HEK293 (cell line): ENCODE data around the gene THEM5.
A peak's percentile ranks its signal among the peaks of the same experiment; 100 is the strongest.
"Not testable (repeated sequence)": the region's sequence is repeated elsewhere in the genome, so short reads cannot be mapped to it uniquely, and the experiment has no call there.

Experiments used
- CTCF ChIA-PET: fragments of 350-600 bp; formaldehyde crosslinking; extraction: SDS; loops from one replicate; lab custom pipeline; 2021; ENCODE audit warnings: antibody characterized with exemption; lab: Yijun Ruan, JAX
- POLR2A ChIA-PET: fragments of 300-600 bp; formaldehyde crosslinking; extraction: SDS; loops from one replicate; lab custom pipeline; 2020; ENCODE audit warnings: antibody characterized with exemption, inconsistent platforms; lab: Yijun Ruan, JAX
- H3K27ac ChIP-seq: fragments of 200-500 bp; sonication (Bioruptor generic); 2 replicates; pipeline ENCODE4 v1.5.1; 2014; ENCODE audit warnings: low read depth, low read length, control low read depth, inconsistent platforms; ENCODE audit errors: extremely low read depth
- H3K36me3 ChIP-seq, 2 experiments: fragments of 200-500 bp in 1 of 2; sonication (Bioruptor generic) in 1 of 2; 1 replicate in 1 of 2; 2 replicates in 1 of 2; pipeline ENCODE4 v1.5.1; 2014 to 2017; ENCODE audit warnings: inconsistent platforms in 2 of 2, low read length in 2 of 2; ENCODE audit not compliant: control insufficient read depth in 2 of 2, insufficient read depth in 1 of 2
- H3K4me1 ChIP-seq: fragments of 200-500 bp; sonication (Bioruptor generic); 2 replicates; pipeline ENCODE4 v1.5.1; 2014; ENCODE audit warnings: mild to moderate bottlenecking, low read length, inconsistent platforms; ENCODE audit not compliant: control insufficient read depth, insufficient read depth
- H3K4me3 ChIP-seq: 2 replicates; pipeline ENCODE4 v1.5.1; 2011; ENCODE audit warnings: low read depth, mild to moderate bottlenecking, control low read depth, low read length, moderate library complexity
- H3K9me3 ChIP-seq: fragments of 200-500 bp; sonication (Bioruptor generic); 2 replicates; pipeline ENCODE4 v1.5.1; 2014; ENCODE audit warnings: low read depth, low read length, inconsistent platforms; ENCODE audit not compliant: control insufficient read depth, insufficient read depth
- BCL11B ChIP-seq: fragments of 450-650 bp; formaldehyde crosslinking; IDR thresholded peaks from 2 replicates; pipeline ENCODE4 v1.5.1; 2016; ENCODE audit warnings: low read depth, missing biosample characterization, missing genetic modification characterization
- KLF1 ChIP-seq: fragments of 450-650 bp; formaldehyde crosslinking; IDR thresholded peaks from 2 replicates; pipeline ENCODE4 v1.5.1; 2016; ENCODE audit warnings: missing biosample characterization, missing genetic modification characterization
- KLF10 ChIP-seq: fragments of 450-650 bp; IDR thresholded peaks from 2 replicates; pipeline ENCODE4 v1.5.1; 2018; ENCODE audit warnings: missing biosample characterization, mild to moderate bottlenecking, missing genetic modification characterization
- KLF9 ChIP-seq: fragments of 450-650 bp; formaldehyde crosslinking; IDR thresholded peaks from 2 replicates; pipeline ENCODE4 v1.5.1; 2016; ENCODE audit warnings: missing biosample characterization, missing genetic modification characterization, low read depth
- SP3 ChIP-seq: fragments of 450-650 bp; formaldehyde crosslinking; IDR thresholded peaks from 2 replicates; pipeline ENCODE4 v1.5.1; 2016; ENCODE audit warnings: missing biosample characterization, missing genetic modification characterization
- YY2 ChIP-seq: fragments of 450-650 bp; formaldehyde crosslinking; IDR thresholded peaks from 2 replicates; pipeline ENCODE4 v1.5.1; 2016; ENCODE audit warnings: missing biosample characterization, missing genetic modification characterization
- ZBTB11 ChIP-seq: fragments of 450-650 bp; formaldehyde crosslinking; conservative IDR thresholded peaks from 2 replicates; pipeline ENCODE4 v1.5.1; 2016; ENCODE audit warnings: low read depth, missing biosample characterization, missing genetic modification characterization
- ZBTB17 ChIP-seq: fragments of 450-650 bp; formaldehyde crosslinking; IDR thresholded peaks from 2 replicates; pipeline ENCODE4 v1.5.1; 2016; ENCODE audit warnings: missing biosample characterization, missing genetic modification characterization
- ZBTB44 ChIP-seq: fragments of 450-650 bp; IDR thresholded peaks from 2 replicates; pipeline ENCODE4 v1.5.1; 2018; ENCODE audit warnings: missing biosample characterization, mild to moderate bottlenecking, missing genetic modification characterization
- ZNF121 ChIP-seq: fragments of 450-650 bp; formaldehyde crosslinking; IDR thresholded peaks from 2 replicates; pipeline ENCODE4 v1.5.1; 2016; ENCODE audit warnings: missing biosample characterization, missing genetic modification characterization
- ZNF354C ChIP-seq: fragments of 450-650 bp; formaldehyde crosslinking; IDR thresholded peaks from 2 replicates; pipeline ENCODE4 v1.5.1; 2016; ENCODE audit warnings: missing biosample characterization, missing genetic modification characterization, low read depth, borderline replicate concordance
- ZNF580 ChIP-seq: fragments of 450-650 bp; formaldehyde crosslinking; IDR thresholded peaks from 2 replicates; pipeline ENCODE4 v1.5.1; 2016; ENCODE audit warnings: missing biosample characterization, missing genetic modification characterization
- ZNF621 ChIP-seq: fragments of 450-650 bp; formaldehyde crosslinking; IDR thresholded peaks from 2 replicates; pipeline ENCODE4 v1.5.1; 2017; ENCODE audit warnings: missing biosample characterization, missing genetic modification characterization
- ZNF623 ChIP-seq: fragments of 450-650 bp; formaldehyde crosslinking; IDR thresholded peaks from 2 replicates; pipeline ENCODE4 v1.5.1; 2016; ENCODE audit warnings: missing biosample characterization, missing genetic modification characterization
- ZNF626 ChIP-seq: fragments of 450-650 bp; sonication (Bioruptor Pico); formaldehyde crosslinking; IDR thresholded peaks from 2 replicates; pipeline ENCODE4 v1.5.1; 2018; ENCODE audit warnings: missing biosample characterization, missing genetic modification characterization, inconsistent platforms
- ZNF747 ChIP-seq: fragments of 450-650 bp; formaldehyde crosslinking; IDR thresholded peaks from 2 replicates; pipeline ENCODE4 v1.5.1; 2016; ENCODE audit warnings: missing biosample characterization, missing genetic modification characterization
- TF ChIP-seq, protein P1 (sequence below): fragments of 450-650 bp; formaldehyde crosslinking; IDR thresholded peaks from 2 replicates; pipeline ENCODE4 v1.5.1; 2016; ENCODE audit warnings: missing biosample characterization, missing genetic modification characterization

Gene THEM5

GRCh38 chr1:151855933-151856332 lies 2.4 kb upstream of the THEM5 start:
- Histone ChIP-seq H3K4me3 (no peak overlapping the region), H3K9me3 (no peaks in the 10 kb centered on the region), H3K4me1 (no peaks in the 10 kb centered on the region), H3K36me3 (no peaks in the 10 kb centered on the region), H3K27ac (no peak overlapping the region)
- CTCF ChIA-PET: interaction anchor here (0.6 to 1.4 kb wide), 2 partner anchors 18 to 20 kb away, joined by 4 to 5 read pairs; no protein-coding TSS in a partner anchor
- POLR2A ChIA-PET: interaction anchor here (0.6 kb wide), 1 partner anchor 53 kb away, joined by 3 read pairs; no protein-coding TSS in a partner anchor
- TF ChIP-seq ZBTB44 (no peak), ZBTB17 (tag by site-specific recombination) (no peak), ZNF354C (tag by site-specific recombination) (no peak), SP3 (tag by site-specific recombination) (no peak), ZNF121 (tag by site-specific recombination) (no peak), KLF9 (tag by site-specific recombination) (no peak), YY2 (tag by site-specific recombination) (no peak), ZNF626 (tag by site-specific recombination) (no peak), BCL11B (tag by site-specific recombination) (no peak), ZNF580 (tag by site-specific recombination) (no peak), ZNF621 (tag by site-specific recombination) (no peak), ZNF747 (tag by site-specific recombination) (no peak), KLF10 (tag by site-specific recombination) (no peak), ZNF623 (no peak)
- TF ChIP-seq, protein P1, sequence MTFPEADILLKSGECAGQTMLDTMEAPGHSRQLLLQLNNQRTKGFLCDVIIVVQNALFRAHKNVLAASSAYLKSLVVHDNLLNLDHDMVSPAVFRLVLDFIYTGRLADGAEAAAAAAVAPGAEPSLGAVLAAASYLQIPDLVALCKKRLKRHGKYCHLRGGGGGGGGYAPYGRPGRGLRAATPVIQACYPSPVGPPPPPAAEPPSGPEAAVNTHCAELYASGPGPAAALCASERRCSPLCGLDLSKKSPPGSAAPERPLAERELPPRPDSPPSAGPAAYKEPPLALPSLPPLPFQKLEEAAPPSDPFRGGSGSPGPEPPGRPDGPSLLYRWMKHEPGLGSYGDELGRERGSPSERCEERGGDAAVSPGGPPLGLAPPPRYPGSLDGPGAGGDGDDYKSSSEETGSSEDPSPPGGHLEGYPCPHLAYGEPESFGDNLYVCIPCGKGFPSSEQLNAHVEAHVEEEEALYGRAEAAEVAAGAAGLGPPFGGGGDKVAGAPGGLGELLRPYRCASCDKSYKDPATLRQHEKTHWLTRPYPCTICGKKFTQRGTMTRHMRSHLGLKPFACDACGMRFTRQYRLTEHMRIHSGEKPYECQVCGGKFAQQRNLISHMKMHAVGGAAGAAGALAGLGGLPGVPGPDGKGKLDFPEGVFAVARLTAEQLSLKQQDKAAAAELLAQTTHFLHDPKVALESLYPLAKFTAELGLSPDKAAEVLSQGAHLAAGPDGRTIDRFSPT (tag by site-specific recombination): no peak

DNA sequence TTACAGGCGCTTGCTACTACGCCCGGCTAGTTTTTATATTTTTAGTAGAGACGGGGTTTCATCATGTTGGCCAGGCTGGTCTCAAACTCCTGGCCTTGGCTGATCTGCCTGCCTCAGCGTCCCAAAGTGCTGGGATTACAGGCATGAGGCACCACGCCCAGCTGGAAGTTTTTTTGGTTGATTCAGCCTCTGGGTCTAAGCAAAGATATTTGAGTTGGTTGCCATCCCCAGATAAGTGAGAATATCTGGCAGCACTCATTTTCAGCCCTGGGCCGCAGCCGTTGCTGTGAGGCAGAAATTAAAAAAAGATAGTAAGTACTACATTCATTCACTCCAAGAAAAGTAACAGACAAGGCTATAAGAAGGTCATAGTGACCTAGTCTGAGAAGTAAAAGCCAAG lies 2.0 kb upstream of the THEM5 start:
- H3K9me3 ChIP-seq, H3K36me3 ChIP-seq, H3K4me1 ChIP-seq, POLR2A ChIA-PET, H3K4me3 ChIP-seq, H3K27ac ChIP-seq: not testable (repeated sequence)
- CTCF ChIA-PET: interaction anchor here (0.7 to 1.4 kb wide), 2 partner anchors 19 to 121 kb away, joined by 4 read pairs; no protein-coding TSS in a partner anchor

- ChIA-PET CTCF (no interaction called here), POLR2A (no interaction called here)
- Histone ChIP-seq H3K36me3 (no peaks in the 10 kb centered on the region), H3K9me3 (no peaks in the 10 kb centered on the region), H3K4me3 (no peak overlapping the region), H3K27ac (no peak overlapping the region), H3K4me1 (no peaks in the 10 kb centered on the region)
- TF ChIP-seq ZBTB11 (tag by site-specific recombination): no peak
- 0 out of 2 replicates have a peak, but pooled peaks have one; percentile 15 for TF ChIP-seq KLF1
These were observed 1.1 kb upstream of the THEM5 start for GRCh38 chr1:151854658-151855057.
